Ascending aorta (tissue), 2 donors: ENCODE measurements around the gene ITPK1. TPM values are rescaled to one million over a fixed set of nuclear protein-coding genes. Genes with fewer than 3 reads are reported as not detected.

Experiments used
- DNase-seq, 2 donors: peaks; one replicate each; pipeline ENCODE4 v3.0.0-alpha.2; 2019; ENCODE audit warnings: low spot score in 2 of 2
- H3K27ac ChIP-seq, 2 donors: fragments of 200-600 bp; sonication (generic); one replicate each; pipeline ENCODE4 v1.5.1; 2016 to 2017; ENCODE audit warnings: mild to moderate bottlenecking in 1 of 2
- H3K27me3 ChIP-seq: fragments of 200-600 bp; sonication (generic); one replicate; pipeline ENCODE4 v1.5.1; 2017
- H3K36me3 ChIP-seq, 2 donors: fragments of 200-600 bp; sonication (generic); one replicate each; pipeline ENCODE4 v1.5.1; 2016
- H3K4me1 ChIP-seq, 2 donors: fragments of 200-600 bp; sonication (generic); one replicate each; pipeline ENCODE4 v1.5.1; 2016 to 2017; ENCODE audit warnings: mild to moderate bottlenecking in 1 of 2
- H3K4me3 ChIP-seq, 2 donors: fragments of 200-600 bp; sonication (generic); one replicate each; pipeline ENCODE4 v1.5.1; 2016 to 2017; ENCODE audit warnings: mild to moderate bottlenecking in 1 of 2
- H3K9me3 ChIP-seq, 2 donors: fragments of 200-600 bp; sonication (generic); one replicate each; pipeline ENCODE4 v1.5.1; 2016
- intact Hi-C: fragments of 100-400 bp; cut with DNase I; formaldehyde crosslinking; loops from one replicate; pipeline ENCODE4 v1.15.1; 2023
- total RNA-seq: library from RNA; depleted of rRNA; stranded (reverse); fragments of >200 nt; gene quantifications from one replicate; pipeline ENCODE4 v1.1.0, GENCODE V29; 2016
- TF ChIP-seq, protein P1 (sequence below), 3 experiments: fragments of 200-600 bp in 2 of 3; fragments of 450-650 bp in 1 of 3; sonication (generic) in 2 of 3; IDR thresholded peaks; one replicate each; pipeline ENCODE4 v1.5.1; 2016 to 2019; ENCODE audit warnings: antibody characterized with exemption in 3 of 3, mild to moderate bottlenecking in 1 of 3, moderate library complexity in 1 of 3

ITPK1 gene
- total RNA-seq, 1 donor from 2014 or later = 85.3 TPM

DNA sequence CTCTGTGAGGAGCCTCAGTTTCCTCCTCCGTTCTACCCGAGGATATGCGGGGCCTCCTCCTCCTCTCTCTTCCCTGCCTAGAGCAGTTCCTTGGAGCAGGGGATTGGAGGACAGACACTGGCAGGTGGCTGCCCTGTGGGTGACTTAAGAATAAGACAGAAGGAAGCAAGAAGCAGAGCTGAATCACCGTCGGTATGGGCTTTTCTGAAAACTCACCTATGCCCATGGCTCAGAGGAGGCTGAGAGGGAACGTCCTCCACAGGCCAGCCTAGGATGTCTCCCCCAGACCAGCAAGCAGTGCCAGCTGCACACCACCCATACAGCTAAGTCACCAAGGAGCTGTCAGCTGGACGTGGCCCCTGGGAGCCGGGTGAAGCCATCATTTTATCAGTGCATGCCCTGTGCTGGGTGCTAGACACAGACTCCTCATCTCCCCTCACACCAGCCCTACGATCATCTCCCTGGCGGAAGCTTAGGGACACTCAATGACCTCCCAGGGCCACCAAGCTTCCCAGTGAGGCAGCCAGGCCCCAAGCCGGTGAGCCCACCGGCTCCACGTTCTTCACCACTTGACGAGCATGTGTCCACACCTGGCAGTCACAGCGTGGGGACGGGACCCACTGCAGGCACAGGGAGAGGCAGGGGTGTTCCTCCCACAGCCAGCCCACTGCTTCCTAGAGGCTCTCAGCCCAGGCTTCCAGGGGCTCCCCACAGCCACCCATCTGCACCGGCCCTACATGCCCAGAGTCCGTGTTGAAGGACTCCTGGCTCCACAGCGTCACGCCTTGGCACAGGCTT lies 21.4 kb downstream of the ITPK1 start:
- H3K27ac ChIP-seq = no peak overlapping the region

DNA sequence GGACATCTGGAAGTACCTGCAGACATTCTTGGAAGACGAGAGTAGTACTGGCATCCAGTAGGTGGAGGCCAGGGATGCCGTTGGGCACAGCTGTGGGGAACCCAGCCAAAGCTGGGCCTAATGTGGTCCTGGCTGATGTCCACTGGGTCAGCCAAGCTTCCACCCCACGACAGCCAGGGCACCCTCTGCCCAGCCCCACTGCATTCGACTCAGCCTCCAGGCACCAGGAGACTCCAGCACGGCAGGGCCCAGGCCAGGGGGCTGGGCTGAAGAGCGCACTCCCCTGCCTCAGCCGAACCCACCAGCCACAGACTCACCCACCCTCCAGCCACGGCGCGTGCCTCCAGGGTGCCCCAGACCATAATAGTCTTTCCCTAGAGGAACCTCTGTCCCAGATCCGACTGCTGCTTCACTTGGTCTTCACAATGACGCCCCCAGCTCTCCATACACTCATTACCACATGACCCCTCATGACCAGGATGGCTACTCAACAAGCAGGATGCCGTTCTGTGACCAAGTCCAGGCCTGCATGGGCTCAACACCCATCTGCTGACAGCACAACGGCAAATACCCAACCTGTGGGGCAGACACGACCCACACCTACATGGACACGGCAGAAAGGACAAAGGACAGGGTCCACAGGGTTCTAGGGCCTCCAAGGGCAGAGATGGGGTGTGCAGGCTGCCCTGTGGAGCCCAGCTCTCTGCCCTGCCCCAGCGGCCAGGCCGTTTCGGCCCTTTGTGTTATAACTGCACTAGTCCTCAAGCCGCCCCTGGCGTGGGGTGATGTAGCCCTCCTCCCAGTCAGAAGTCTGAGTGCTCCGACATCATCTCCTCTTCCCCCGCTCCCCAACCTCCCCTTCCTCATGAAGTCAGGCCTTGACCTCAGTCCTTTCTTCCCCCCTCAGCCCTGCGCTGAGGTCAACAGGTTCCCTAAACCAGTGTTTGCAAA lies 22.8 kb downstream of the ITPK1 start:
- DNase-seq = no peak
- H3K27me3 ChIP-seq = no peaks in the 10 kb centered on the region
- H3K4me3 ChIP-seq = no peak overlapping the region
- H3K36me3 ChIP-seq = no peaks in the 10 kb centered on the region
- intact Hi-C loops = no loop called here
- TF ChIP-seq, protein P1, sequence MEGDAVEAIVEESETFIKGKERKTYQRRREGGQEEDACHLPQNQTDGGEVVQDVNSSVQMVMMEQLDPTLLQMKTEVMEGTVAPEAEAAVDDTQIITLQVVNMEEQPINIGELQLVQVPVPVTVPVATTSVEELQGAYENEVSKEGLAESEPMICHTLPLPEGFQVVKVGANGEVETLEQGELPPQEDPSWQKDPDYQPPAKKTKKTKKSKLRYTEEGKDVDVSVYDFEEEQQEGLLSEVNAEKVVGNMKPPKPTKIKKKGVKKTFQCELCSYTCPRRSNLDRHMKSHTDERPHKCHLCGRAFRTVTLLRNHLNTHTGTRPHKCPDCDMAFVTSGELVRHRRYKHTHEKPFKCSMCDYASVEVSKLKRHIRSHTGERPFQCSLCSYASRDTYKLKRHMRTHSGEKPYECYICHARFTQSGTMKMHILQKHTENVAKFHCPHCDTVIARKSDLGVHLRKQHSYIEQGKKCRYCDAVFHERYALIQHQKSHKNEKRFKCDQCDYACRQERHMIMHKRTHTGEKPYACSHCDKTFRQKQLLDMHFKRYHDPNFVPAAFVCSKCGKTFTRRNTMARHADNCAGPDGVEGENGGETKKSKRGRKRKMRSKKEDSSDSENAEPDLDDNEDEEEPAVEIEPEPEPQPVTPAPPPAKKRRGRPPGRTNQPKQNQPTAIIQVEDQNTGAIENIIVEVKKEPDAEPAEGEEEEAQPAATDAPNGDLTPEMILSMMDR (IDR thresholded peaks at IDR 0.05) = no peak
- H3K27ac ChIP-seq = no peak overlapping the region
- peaks cover 0 to 14% of the 10 kb centered on the region in 2 donors for H3K4me1 ChIP-seq
- no peaks in the 10 kb centered on the region for H3K9me3 ChIP-seq

More for the DNA sequence above, 21.4 kb downstream of the ITPK1 start:
- intact Hi-C loops = no loop called here
- Histone ChIP-seq H3K4me3 (no peak overlapping the region), H3K36me3 (no peaks in the 10 kb centered on the region), H3K9me3 (no peaks in the 10 kb centered on the region), H3K4me1 (peaks cover 0 to 14% of the 10 kb centered on the region in 2 donors), H3K27me3 (no peaks in the 10 kb centered on the region)
- DNase-seq = no peak
- TF ChIP-seq, protein P1 (IDR thresholded peaks at IDR 0.05) = no peak

DNA sequence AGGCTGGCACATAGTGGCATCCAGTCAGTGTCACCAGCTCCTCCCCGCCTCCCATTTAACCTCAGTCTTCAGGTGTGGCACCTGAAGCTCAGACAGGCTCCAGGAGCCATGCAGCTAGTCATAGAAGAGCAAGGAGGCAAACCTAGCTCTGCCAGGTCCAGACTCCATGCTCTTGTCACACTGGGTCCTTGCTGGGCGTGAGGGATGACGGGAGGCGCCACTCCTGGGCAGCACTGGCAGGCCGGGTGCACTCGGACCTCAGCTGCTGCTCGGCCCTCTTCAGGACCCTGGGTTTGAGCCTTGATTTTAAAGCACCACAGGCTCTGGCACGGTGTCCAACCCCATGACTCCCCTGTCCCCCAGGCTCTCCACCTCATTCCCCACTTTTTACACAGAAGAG lies 24.1 kb downstream of the ITPK1 start:
- TF ChIP-seq, protein P1 (IDR thresholded peaks at IDR 0.05) = no peak
- intact Hi-C loops = no loop called here
- Histone ChIP-seq H3K27me3 (no peaks in the 10 kb centered on the region), H3K36me3 (no peaks in the 10 kb centered on the region), H3K9me3 (no peaks in the 10 kb centered on the region), H3K4me3 (no peak overlapping the region), H3K27ac (no peak overlapping the region), H3K4me1 (peaks cover 0 to 8% of the 10 kb centered on the region in 2 donors)
- DNase-seq = no peak

DNA sequence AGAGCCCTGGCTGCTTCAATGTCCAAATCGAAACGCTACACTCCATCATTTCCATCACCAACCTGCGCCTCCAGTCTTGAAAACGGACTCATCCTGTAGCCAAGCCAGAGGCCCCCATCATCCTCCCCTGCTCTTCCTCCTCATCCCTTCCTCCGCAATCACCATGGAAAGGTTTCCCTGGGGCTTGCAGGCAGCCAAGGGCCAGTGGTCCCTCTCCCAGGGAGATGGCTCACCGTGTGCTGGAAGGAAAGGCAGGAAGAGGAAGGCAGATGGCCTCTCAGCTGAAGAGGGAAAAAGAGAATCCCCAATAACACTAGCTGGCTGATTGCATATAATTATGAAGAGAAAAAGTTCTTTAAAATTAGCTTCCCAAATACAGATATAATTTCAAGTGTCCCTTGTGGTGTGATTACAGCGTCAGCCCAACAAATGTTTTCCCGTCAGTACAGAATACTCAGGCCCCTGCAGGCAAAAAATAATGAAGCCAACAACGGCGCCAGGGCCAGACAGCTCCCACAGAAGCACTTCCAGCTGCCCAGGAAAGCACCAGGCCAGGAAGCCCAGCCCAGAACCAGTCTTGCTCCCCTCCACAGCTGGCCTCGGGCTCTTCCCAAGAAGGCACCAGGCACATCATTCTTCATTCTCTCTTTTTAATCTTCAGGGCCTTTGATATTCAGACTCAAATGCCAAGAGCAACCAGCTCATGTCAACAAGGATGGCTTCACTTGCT lies 24.7 kb downstream of the ITPK1 start:
- Histone ChIP-seq H3K9me3 (no peaks in the 10 kb centered on the region), H3K27me3 (no peaks in the 10 kb centered on the region), H3K4me1 (peaks cover 0 to 8% of the 10 kb centered on the region in 2 donors), H3K36me3 (no peaks in the 10 kb centered on the region), H3K4me3 (no peak overlapping the region), H3K27ac (no peak overlapping the region)
- no peak for DNase-seq
- TF ChIP-seq, protein P1 (IDR thresholded peaks at IDR 0.05) = no peak
- intact Hi-C loops = no loop called here

DNA sequence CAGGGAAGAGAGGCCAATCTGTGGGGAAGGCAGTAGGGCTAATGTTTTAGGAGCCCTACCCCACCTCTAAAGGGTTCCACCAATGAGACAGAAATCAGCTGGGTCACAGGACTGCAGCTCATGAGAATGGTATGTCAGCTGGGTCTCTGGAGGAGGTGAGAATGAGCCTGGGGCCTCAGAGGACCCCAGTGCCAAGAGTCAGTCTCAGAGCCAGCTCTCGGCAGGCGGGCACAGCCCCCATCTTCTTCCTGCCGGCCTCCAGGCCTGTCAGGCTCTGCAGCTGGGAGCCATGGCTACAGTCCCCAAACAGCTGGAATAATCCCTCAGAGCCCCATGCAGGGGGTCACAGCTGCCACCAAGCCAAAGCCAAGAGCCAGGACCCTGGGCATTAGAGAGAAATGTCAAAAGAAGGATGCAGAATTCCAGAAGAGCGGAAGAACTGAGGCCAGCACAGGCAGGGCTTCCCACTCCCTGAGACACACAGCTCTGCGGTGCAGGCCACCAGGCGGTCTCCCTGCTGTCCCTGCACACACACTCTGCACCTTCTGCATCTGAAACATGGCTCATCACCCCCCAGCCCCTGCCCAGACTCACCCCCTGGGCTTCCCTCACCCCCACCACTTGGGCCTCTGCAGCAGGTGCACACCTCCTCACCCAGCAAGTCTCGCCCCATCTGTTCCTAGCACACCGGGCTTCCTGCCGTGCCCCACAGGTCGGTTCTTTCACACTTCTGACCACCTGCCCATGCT lies 26.0 kb downstream of the ITPK1 start:
- H3K27ac ChIP-seq = no peak overlapping the region
- H3K36me3 ChIP-seq = no peaks in the 10 kb centered on the region
- intact Hi-C loops = no loop called here
- H3K4me1 ChIP-seq = peaks cover 0 to 8% of the 10 kb centered on the region in 2 donors
- H3K27me3 ChIP-seq = no peaks in the 10 kb centered on the region
- H3K4me3 ChIP-seq = no peak overlapping the region
- TF ChIP-seq, protein P1 (IDR thresholded peaks at IDR 0.05) = no peak
- DNase-seq = no peak
- H3K9me3 ChIP-seq = no peaks in the 10 kb centered on the region
